AG10803 (cell line): ENCODE results near the gene RDH13.
A peak's percentile ranks its signal among the peaks of the same experiment; 100 is the strongest.

Experiments
- DNase-seq: peaks from one replicate; pipeline ENCODE4 v3.0.0; 2010; ENCODE audit warnings: low read depth
- H3K4me3 ChIP-seq: 2 replicates; pipeline ENCODE4 v1.5.1; 2011; ENCODE audit warnings: mild to moderate bottlenecking, low read length, control low read depth
- CTCF ChIP-seq: conservative IDR thresholded peaks from 2 replicates; pipeline ENCODE4 v1.5.1; 2011; ENCODE audit warnings: mild to moderate bottlenecking, low read length, control low read depth, inconsistent platforms

RDH13 gene

GRCh38 chr19:55089342-55089944, 26.5 kb upstream of the RDH13 start:
- no peak for TF ChIP-seq CTCF
- no peak overlapping the region for H3K4me3 ChIP-seq
- DNase-seq, result no peak

- DNase-seq, result peak; percentile 38
- peak; percentile 63 for TF ChIP-seq CTCF
- no peak overlapping the region for H3K4me3 ChIP-seq
Observed at GRCh38 chr19:55088543-55089341, 25.8 kb upstream of the RDH13 start.

- no peak for TF ChIP-seq CTCF
- no peak for DNase-seq
- peak overlapping the region; percentile 66 for H3K4me3 ChIP-seq
Observed at GRCh38 chr19:55088021-55088451, 25.1 kb upstream of the RDH13 start.

- no peak for TF ChIP-seq CTCF
- peak; percentile 26 for DNase-seq
- H3K4me3 ChIP-seq, result peak overlapping the region; percentile 66
Observed at GRCh38 chr19:55087542-55087901, 24.6 kb upstream of the RDH13 start.

- DNase-seq, result peak; percentile 87
- no peak for TF ChIP-seq CTCF
- H3K4me3 ChIP-seq, result peak overlapping the region; percentile 66
Observed at GRCh38 chr19:55086730-55087541, 24.0 kb upstream of the RDH13 start.

GRCh38 chr19:55085923-55086715, 23.2 kb upstream of the RDH13 start:
- no peak for TF ChIP-seq CTCF
- DNase-seq, result no peak
- H3K4me3 ChIP-seq, result no peak overlapping the region; the same call in 1 of the 2 replicates
